C4-2B (cell line): ENCODE measurements around the gene CST9L.

Experiments used
- H3K27ac ChIP-seq: fragments of 450-650 bp; 2 replicates; pipeline ENCODE4 v1.5.1; 2017
- CTCF ChIP-seq: fragments of 450-650 bp; conservative IDR thresholded peaks from 2 replicates; pipeline ENCODE4 v1.5.1; 2017; ENCODE audit warnings: mild to moderate bottlenecking
- ZFX ChIP-seq: fragments of 450-650 bp; IDR thresholded peaks from 2 replicates; pipeline ENCODE4 v1.6.1; 2017

The CST9L gene

GRCh38 chr20:23606652-23607049 is 38.4 kb upstream of the CST9L start:
- TF ChIP-seq ZFX (no peak), CTCF (peak; percentile 86)

DNA sequence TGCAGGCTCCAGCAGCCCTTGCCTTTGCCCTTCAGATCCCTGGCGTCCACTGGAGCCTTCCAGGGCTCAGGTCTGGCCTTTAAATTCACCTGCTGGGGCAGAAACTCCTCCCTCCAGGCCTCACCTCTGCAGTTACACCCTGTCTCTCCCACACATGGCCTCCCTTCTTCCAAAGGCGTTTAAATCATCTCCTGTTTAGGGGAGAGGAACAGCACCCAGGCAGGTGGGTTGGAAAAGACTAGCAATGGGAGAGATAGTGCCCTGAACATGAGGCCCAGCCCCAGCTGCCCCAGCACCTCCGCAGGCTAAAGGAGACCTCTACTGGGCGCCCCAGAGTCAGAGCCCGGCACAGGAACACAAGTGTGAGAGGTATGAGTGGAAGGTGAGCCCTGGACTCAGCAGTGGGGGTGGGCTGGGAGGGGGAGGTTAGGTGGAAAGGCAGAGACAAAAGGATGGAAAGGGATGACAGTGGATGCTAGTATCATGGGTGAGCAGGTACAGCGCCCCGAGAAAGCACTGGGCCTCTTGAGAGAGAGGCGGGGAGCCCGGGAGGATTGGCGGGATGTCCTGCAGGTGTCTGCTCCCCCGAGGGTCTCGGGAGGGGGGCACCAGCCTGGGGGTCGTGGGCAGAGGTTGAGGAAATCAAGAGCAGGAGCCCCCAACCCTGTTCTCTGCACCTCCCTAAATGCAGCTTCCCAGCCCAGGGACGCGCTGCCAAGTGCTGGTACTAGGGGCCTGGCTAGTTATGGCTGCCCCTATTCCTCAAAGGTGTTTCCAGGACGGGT is 37.8 kb upstream of the CST9L start, which contains the start of gene CST9:
CST9 (minus strand) TSS at position 51 of the 785 bp plus-strand sequence. CDS start 53 bp downstream, outside the sequence.
- no peak for TF ChIP-seq ZFX
- no peak for TF ChIP-seq CTCF

More at GRCh38 chr20:23606652-23607049, 38.4 kb upstream of the CST9L start:
- no peak overlapping the region for H3K27ac ChIP-seq

GRCh38 chr20:23604306-23604705 is 36.0 kb upstream of the CST9L start:
- no peak overlapping the region for H3K27ac ChIP-seq
- TF ChIP-seq ZFX, result no peak
- TF ChIP-seq CTCF, result no peak

More for the DNA sequence above, 37.8 kb upstream of the CST9L start, which contains the start of gene CST9:
- H3K27ac ChIP-seq, result no peak within 1 kb of the TSS

DNA sequence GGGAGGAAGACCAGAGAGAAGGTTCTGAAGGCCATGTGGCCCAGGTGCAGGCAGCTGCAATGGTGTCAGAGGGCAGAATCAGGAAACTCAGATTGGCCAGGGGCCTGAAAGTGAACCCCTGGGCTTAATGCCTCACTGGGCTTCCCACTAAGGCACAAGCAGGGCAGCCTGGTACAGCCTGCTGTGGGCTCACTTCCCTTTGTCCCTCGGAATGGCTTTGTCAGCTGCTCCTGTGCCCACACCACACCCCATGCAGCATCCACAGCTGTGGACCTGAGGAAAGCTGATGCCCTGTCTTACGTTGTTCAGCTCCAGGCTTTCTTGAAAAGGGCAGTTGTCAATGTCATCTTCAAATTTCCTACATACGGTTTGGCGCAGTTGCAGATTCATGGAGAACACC is 35.0 kb upstream of the CST9L start:
- TF ChIP-seq CTCF (no peak), ZFX (no peak)
- no peak overlapping the region for H3K27ac ChIP-seq

- no peak for TF ChIP-seq ZFX
- no peak for TF ChIP-seq CTCF
- H3K27ac ChIP-seq, result no peak overlapping the region
Measured at GRCh38 chr20:23602699-23603098, 34.4 kb upstream of the CST9L start.

GRCh38 chr20:23602241-23602640 is 34.0 kb upstream of the CST9L start:
- no peak overlapping the region for H3K27ac ChIP-seq
- TF ChIP-seq CTCF, result no peak
- no peak for TF ChIP-seq ZFX

DNA sequence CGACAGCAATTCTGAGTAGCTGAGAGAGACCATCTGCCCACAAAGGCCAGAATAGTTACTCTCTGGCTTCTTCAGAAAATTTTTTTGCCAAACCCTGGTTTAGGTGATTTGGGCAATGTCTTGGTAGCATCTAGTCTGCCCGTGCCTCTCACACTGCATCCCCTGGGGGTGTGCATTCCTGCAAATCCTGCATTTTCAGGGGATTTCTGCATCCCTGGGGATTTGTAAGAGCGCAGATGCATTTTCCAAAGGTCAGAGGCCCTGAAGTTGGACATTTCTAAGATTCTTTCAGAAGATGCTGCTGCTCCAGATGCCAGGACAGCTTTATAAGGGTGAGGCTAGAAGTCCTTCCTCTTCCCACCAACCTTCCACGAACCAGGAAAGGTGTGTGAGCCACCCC is 33.4 kb upstream of the CST9L start:
- no peak for TF ChIP-seq CTCF
- H3K27ac ChIP-seq, result no peak overlapping the region
